Neutrophil (primary cell): Measurements from ENCODE around the gene ASGR1.

Source experiments
- H3K27ac ChIP-seq: fragments of 200-600 bp; sonication (generic); 2 replicates; pipeline ENCODE4 v1.5.1; 2016; ENCODE audit warnings: mild to moderate bottlenecking, moderate library complexity
- H3K27me3 ChIP-seq: fragments of 200-600 bp; sonication (generic); 2 replicates; pipeline ENCODE4 v1.6.0; 2016; ENCODE audit warnings: mild to moderate bottlenecking
- H3K36me3 ChIP-seq: fragments of 200-600 bp; sonication (generic); 2 replicates; pipeline ENCODE4 v1.5.1; 2017
- H3K4me1 ChIP-seq, 2 experiments: fragments of 200-600 bp in 1 of 2; sonication (generic) in 1 of 2; 1 replicate in 1 of 2; 2 replicates in 1 of 2; pipeline versions ENCODE4 v1.5.1 to v1.6.1; 2013 to 2016; ENCODE audit warnings: low read depth in 1 of 2, low read length in 1 of 2, mild to moderate bottlenecking in 1 of 2, moderate library complexity in 1 of 2; ENCODE audit not compliant: control insufficient read depth in 1 of 2, insufficient read depth in 1 of 2
- H3K4me3 ChIP-seq, 2 experiments: fragments of 200-600 bp in 1 of 2; sonication (generic) in 1 of 2; 1 replicate in 1 of 2; 2 replicates in 1 of 2; pipeline ENCODE4 v1.5.1; 2013 to 2016; ENCODE audit warnings: low read depth in 1 of 2, low read length in 1 of 2, mild to moderate bottlenecking in 1 of 2, moderate library complexity in 1 of 2
- H3K9me3 ChIP-seq: fragments of 200-600 bp; sonication (generic); 2 replicates; pipeline ENCODE4 v1.5.1; 2016
- CTCF ChIP-seq: fragments of 200-600 bp; sonication (generic); IDR thresholded peaks from 2 replicates; pipeline ENCODE4 v1.5.1; 2016; ENCODE audit warnings: antibody characterized with exemption

The ASGR1 gene

GRCh38 chr17:7124923-7125322 lies 54.2 kb downstream of the ASGR1 start:
- no peak for TF ChIP-seq CTCF
- Histone ChIP-seq H3K4me1 (peaks cover 0 to 5% of the 10 kb centered on the region in 2 experiments), H3K36me3 (no peaks in the 10 kb centered on the region), H3K27ac (no peak overlapping the region), H3K9me3 (no peaks in the 10 kb centered on the region), H3K4me3 (no peak overlapping the region), H3K27me3 (peaks cover 66% of the 10 kb centered on the region)

DNA sequence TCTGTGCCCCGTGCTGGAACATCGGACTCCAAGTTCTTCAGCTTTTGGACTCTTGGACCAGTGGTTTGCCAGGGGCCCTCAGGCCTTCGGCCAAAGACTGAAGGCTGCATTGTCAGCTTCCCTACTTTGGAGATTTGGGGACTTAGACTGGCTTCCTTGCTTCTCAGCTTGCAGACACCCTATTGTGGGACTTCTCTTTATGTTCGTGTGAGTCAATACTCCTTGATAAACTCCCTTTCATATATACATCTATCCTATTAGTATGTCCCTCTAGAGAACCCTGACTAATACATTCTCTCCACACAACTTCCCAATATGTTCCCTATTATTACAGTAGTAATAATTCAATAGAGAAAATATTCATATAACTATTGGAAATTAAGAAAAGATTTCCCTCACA lies 55.3 kb downstream of the ASGR1 start:
- no peak for TF ChIP-seq CTCF
- H3K27ac ChIP-seq: no peak overlapping the region
- no peak overlapping the region for H3K4me3 ChIP-seq
- peaks cover 66% of the 10 kb centered on the region for H3K27me3 ChIP-seq
- no peaks in the 10 kb centered on the region for H3K36me3 ChIP-seq
- peaks cover 0 to 5% of the 10 kb centered on the region in 2 experiments for H3K4me1 ChIP-seq
- H3K9me3 ChIP-seq: no peaks in the 10 kb centered on the region
